Measurements from ENCODE around the gene FLT3.

The FLT3 gene

DNA sequence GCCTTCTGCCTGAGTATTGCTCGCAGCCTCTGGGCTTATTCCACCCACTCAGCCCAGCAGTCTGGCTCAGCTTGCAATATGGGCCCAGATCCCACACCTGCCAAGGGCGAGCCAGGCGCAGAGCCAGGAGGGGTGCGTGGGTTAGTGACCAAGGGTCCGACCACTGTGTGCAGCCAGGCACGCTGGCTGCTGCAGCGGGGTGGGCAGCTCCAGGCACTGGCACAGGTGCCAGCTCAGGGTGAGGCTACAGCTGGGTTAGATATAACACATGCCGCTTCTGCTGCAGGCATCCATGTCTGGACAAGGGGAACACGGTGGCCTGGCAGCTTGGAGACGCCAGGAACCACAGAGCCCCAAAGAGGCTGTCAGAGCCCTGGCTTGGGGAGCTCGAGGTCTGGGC, 99.3 kb downstream of the FLT3 start:
- DNase-seq: no peak

DNA sequence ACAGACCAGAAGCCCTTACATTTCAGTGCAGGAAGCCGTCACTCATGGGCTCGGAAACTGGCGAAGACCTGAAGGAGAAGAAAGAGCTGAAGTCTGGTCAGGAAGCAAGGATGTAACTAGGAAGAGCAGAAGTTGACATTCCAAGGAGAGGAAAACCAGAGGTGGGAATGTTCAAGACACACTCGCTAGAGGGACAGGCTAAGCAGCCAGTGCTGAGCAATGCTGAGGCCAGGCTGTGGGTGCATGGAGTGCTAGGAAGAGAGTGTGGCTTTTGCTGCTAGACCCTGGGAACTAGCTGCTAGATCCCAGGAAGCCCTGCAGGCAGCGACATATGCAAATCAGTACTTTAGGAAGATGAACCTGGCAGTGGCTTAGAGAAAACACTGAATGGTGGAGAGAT, 99.8 kb downstream of the FLT3 start:
- DNase-seq: no peak

DNA sequence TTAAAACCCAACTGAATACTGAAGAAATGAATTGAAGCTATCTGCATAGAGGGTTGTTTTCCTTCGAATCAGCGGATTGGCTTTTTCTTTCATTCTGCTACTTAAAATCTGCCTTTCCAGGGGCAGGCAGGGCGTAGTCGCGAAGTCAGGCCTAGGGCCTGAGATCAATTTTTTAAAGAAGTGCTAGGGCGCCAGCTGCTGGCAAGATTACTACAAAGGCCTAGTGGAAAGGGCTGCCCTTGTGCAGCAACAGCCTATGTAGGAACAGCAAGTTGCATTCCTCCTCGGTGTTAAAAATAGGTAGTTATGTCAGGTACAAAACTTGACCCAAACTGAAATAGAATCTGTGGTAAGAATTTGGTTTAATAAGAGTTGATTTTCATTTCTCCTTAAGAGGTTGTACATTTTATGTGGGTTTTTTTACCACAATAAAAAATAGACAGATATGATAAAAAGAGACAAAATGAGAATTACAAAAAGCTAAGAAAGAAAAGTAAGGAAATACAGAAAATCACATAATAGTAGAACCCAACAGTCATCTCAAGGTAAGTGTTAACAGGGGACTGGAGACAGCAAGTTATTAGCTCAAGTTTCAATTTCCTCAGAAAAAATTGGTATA, 102.4 kb downstream of the FLT3 start:
- DNase-seq: no peak

DNA sequence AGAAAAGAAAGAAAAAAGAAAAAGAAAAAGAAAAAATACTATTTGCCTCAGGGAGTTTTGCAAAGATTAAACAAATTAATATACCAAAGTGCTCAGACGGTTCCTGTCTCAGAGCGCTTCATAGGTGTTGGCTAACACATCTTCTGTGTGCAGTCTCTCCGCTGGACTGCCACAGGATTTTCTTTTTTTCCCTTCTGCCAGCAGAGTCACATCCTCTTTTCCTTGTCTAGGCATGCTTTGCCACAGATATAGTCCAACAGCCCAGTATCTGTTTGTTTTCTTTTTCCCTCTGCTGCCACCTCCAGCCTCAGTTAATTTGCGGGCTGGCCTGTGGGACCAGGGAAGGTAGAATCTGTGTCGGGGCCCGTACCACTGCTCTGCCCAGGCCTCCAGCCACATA, 108.5 kb downstream of the FLT3 start:
- no peak for DNase-seq

DNA sequence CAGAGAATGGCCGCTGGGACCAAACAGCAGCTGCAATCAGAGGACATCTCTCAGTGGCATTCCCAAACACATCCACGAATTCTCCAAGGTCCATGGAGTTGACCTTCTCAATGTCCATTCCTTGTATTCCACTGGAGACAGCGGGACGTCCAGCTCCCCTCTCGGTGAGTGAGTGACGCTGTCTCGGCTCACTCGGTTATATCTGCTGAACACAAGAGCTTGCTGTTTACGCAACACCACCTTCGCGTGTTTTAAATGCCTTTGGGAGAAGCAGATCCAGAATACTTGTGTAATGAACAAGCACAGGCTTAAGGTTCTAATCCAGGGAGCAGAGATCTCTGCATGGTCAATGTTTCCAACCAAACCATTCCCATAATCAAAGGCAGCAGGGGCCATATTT, 111.9 kb downstream of the FLT3 start, which contains the start of gene URAD:
Gene URAD, minus strand, starts transcription at position 174 of the 400 bp plus-strand sequence. Its CDS starts 56 bp downstream, at position 118.
- DNase-seq: no peak

DNA sequence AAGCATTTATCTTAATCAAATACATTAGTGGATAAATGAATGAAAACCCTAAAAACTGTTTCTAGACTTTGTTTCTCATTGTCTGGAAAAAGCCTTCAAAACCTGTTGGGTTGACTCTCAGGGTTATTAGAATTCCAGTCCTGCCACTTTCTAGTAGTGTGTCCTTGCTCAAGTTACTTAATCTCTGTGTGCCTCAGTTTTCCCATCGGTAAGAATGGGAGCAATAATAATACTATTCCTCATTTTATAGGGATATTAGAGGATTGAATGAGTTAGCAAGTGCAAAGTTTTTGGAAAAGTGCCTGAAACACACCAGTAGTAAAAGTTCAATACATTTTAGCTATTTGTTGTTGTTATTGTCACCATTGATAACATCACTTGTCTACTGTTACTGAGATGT, 114.8 kb downstream of the FLT3 start:
- no peak for DNase-seq

DNA sequence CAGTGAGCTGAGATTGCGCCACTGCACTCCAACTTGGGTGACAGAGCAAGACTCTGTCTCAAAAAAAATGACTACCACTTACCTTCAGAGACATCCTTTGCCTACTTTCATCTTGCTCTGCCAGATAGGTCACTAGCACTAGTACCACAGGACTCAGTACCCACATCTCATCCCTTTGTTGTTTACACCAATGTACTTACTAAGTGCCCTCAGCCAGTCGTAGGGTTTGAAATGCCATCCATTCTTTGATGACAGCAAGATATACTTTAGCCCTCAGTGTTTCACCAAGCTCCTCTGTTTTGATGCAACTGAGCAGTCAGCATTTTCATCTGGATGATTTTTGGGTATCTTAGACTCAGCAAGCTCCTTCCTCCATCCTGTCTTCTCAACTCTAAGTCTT, 118.0 kb downstream of the FLT3 start:
- no peak for DNase-seq

DNA sequence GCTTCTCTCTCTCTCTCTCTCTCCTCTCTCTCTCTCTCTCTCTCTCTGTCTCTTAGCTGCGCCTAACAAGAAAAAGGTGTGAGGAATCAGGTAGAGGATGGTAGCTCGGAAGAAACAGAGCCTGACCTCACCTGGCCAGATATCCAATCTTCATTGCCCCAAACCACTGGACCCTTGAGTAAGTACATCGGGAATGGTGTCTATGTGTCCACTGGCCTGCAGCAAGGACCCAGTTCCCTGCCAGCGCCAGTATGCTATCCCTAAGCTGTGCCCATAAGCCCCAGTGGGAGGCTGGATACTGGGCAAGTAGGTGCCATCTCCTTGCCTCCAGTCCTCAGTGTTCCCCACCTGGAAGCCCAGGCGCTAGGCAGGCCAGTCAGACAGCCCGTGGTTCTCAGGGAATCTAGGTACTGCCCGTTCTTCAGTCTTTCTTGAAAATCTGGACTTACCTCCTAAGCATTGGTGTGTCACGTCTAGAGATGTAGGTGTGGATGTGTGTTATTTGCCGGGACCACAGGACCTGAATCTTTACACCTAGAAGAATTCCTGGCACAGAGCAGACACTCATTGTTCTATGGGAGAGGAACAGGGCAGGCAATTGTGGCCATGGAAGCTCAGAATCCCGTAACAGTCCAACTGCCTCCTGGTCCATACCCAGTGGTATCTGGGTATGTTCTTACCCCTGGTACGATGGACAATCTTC, 119.2 kb downstream of the FLT3 start:
- no peak for DNase-seq

DNA sequence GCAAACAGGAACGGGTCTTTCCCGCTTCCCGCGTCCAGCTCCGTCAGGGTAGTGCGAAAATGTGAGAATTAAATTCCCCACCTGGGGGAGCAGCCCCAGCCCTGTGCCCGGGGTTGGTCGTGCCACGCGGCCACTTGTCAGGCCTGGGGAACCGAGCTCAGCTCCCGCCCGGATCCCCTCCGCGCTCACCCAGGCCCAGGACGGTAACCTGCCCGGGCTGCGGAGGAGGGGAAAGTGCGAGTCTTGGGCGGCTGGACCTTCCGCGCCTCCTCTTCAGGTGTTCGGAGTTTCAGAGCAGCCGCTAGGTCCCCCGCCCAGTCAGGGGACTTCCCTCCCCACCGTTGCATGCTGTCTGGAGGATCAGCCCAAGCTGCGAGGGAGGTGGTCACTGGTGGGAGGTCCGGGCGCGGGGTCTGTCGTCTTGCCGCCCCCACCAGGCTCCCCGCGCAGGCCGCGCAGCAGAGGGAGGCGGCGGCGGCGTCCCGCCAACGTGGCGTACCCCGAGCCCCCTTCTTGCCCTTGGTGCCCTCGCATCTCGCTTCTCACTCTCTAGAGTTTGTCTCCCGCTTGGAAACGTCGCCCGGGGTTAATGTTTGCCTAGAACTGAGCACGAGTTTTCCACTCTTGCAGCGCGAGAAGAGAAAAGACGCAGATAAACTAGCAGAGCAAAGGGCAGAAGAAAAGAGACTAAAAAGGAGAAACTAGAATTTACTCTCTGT, 119.9 kb downstream of the FLT3 start:
- no peak for DNase-seq

DNA sequence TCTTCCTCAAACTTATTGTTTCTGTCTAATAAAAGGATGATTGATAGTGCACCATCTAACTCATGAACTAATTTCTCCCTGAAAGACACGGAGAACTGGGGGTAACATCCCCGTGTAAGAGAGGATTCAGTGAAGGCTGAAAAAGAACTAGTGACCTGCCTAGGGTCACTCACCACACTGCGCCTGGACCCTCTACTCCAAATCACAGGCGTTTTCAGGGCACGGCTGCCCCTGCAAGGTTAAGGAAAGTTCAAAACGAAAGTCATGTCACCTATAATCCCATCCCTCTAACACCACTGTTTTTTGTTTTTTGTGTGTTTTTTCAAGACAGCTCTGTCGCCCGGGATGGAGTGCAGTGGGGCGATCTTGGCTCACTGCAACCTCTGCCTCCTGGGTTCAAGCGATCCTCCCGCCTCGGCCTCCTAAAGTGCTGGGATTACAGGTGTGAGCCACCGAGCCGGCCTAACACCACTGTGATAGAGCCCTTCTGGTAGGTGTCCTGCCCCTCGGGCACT, 120.6 kb downstream of the FLT3 start:
- DNase-seq: no peak

DNA sequence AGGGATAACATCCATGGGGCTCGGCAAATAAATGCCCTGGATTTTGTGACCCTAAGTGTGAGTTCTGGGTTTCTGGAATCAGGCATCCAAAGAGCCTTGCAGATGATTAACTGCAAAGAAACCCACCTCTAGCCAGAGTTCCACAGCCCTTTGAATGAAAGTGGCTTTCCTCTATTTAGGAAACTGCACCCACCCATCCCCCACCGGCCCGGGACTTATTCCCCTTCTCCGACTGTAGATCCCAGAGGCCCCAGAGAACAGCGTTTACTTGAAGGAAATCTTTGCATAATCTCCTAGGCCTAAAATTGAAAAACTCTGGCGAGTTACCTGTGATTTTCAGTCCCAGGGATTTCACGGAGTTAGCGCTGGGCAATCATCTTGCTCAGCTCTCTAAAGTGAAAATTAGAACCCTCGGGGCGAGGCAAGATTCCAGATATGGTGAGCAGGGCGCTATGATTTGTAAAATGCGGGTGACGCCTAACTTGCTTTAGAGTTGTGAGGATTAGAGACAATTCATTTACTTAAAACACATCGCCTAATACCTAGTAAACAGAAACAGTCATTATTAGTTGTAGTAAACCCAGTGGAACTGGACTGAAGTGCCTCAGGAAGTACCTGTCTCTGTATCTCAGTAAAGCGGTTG, 121.3 kb downstream of the FLT3 start:
- DNase-seq: no peak

DNA sequence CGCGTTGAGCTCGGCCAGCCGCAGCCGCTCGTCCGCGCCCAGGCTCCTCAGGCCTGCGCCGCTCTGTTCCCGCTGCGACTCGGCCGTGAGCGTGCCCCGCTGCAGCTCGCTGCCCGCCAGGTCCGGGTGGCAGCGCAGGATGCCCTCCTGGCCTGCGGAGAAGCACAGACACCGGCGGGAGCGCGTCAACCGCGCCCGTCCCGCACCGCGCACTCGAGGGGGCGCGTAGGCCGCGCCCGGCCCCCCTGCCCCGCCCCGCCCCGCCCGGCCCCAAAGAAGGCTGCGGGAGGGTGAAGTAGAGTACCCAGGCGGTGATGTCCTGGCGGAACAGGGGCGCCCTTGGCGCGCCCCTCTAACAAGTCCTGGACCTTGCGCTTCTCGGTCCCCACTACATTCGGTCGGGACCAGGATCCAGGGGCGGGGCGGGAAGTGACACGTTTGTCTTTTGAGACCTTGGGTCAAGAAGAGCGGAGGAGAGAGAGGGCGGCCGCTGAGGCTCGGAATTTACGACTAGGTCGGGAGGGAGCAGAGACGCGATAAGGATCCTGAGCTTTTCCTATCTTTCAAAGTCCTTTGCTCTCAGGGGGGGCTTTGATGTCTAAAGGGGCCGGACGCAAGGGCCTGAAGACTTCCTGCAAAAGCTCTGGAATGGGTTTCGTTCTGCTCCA, 121.9 kb downstream of the FLT3 start:
- DNase-seq: no peak

DNA sequence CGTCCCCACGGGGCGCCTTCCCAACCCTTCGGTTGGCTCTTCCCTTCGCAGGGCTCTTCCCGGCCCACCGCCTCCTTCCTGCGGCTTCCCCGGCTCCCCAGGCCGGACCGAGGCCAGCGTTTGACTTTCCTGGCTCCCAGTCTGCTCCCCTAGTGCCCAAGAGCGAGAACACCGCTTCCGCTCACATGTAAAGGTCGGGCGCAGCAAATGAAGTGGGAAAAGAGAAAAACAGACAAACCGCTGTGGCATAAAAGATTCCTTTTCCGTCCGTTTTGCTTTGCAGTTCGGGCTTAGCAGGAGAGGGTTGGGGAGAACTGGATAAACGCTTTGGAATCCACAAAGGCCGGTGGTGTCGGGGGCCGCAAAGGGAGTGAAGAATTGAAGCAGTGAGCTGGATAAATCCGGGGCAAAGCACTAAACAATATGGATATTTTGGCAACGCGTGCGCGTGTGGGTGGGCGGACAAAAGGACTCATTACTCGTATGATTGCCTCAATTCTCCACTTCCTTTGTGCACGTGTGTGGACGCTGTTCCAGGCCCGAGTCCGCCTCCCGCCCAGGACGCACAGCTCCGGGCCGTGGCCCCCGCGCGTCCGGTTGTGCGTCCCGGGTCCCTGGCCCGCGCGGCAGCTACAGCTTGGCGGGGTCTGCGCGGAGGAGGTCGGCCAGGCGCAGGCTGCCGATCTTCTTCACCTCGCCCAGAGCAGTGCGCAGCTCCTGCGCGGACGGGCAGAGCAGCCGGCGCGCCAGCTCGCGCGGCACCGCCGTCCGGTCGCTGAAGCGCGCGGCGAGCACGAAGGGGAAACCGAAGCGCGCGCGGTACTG, 122.7 kb downstream of the FLT3 start:
- DNase-seq: no peak

DNA sequence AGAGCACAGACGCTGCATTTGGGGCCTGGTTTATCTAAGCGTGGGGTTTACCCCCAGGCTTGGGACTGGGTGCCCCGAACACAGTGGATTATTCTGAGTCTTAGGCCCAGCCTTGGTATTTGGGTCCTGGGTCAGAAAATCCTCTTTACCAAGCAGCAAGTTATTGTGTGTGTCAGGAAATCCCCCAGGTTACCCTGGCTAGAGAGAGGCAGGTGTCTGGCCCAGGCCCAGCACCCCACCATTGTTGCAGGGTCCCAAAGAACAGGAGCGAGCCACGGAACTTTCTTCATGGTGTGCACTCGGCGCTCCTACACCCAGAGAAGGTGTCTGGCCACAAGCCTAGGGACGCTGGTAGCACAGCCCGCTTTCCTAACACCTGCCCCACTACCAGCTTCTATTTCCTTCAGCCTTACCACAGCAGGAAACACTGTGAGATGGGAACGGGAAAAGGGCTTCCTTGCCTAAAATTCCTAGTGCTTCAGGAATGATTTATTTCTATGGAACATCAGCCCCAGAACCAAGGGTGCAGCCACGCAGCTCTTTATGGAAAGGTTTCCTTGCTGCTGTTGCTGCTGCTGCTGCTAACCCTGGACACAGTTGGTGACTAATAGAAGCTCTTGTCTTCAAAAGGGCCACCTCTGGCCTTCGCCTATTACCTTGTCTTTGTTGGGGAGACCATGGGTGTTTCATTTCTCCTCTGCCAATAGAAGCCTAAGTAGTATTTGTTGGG, 123.8 kb downstream of the FLT3 start:
- no peak for DNase-seq

DNA sequence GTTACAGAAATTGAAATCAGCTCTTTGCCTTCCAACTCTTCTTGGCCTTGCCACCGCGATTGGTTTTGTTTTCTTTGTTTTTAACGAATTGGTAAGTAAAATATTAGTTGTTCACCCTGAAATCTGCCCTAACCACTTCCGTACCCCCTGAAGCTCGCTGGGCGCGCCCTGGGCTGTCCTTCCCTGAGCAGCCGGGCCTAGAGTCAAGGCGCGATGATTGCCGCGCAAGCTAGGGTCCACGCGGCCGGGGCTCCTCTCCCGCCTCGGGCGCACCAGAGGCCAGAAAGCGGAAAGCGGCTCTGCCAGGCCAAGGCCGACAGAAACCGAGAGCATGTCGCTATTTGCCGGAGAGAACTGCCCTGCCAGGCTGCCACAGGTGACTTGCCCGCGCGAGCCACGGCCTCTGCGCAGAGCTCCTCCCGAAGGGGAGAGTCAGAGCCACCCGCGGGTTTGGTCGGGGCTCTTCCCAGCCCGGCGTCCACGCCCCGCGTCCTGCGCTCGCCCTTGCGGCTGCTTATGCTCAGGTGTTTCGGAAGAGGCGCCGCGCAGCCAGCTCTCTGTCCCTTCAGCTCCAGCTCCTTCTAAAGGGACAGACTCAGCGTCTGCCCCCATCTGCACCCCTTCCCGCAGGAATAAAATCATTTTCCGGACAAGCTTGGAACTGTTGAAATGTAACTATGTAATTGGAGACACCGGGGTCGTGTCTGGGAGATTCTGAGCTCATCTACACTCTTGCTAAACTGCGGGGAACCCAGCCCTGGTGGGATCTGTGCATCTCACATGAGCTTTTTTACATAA, 124.6 kb downstream of the FLT3 start:
- no peak for DNase-seq

DNA sequence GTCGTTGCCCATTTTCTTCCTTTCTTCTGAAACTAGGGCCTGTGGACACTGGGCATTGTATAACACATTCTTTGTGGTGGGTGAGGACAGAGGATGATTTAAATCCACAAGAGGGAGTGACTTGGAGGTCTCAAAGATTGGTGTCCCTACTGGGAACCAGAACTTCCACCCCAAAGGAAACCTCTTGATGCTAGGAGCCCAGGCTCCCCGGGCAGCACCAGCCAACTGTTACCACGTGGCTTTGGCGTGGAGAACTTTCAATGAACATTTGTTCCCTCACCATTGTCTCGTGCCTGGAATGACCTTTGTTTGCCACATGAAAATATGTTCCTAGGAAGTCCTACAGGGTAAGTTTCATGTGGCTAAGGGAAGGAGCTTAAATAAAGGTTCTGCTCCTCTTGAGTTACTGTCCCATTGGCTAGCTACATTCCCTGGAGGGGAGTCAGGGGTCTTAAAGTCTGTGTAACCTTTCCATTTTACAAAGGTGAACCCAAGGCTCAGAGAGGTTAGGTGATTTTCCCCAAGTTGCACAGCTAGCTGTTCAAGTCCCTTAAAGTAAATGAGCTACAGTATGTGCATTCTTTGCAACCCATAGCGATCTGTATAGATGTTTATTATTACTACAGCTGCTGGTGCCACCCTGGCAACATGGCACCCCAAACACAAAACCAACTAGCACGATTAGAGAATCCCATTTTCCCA, 126.3 kb downstream of the FLT3 start:
- no peak for DNase-seq

DNA sequence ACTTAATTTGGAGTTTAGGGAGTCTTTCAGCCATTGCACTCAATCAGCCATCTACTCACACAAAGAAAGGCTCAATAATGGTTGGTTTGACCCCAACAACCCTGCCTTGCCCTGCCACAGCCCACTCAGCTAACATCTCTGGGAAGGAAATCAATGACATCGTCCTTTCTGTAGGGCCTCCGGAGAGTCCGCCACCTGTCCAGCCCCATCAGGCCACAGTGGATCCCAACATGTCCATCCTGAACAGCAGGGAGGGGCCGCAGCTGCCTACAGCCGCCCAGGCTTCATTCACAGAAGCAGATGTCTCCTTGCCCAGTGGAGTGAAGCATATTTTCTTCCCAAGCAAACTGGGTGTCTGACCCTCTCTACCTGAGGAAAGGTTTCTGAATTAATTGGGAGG, 127.1 kb downstream of the FLT3 start:
- DNase-seq: no peak

DNA sequence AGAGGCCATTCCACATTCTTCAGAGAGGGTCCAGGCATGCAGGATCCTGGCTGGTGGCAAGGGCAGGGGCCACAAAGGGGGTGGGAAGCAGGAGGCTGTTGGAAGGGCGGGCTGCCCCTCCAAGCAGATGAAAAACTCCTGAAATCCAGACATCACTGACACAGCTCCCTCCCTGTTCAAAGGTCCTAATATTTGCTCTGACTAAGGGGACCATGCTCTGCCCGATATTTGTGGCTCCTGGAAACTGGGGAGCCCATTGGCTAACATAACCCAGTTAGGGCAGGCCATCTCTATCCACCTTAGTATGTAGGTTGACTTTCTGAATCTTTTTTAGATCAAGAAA, 127.9 kb downstream of the FLT3 start:
- DNase-seq: no peak

DNA sequence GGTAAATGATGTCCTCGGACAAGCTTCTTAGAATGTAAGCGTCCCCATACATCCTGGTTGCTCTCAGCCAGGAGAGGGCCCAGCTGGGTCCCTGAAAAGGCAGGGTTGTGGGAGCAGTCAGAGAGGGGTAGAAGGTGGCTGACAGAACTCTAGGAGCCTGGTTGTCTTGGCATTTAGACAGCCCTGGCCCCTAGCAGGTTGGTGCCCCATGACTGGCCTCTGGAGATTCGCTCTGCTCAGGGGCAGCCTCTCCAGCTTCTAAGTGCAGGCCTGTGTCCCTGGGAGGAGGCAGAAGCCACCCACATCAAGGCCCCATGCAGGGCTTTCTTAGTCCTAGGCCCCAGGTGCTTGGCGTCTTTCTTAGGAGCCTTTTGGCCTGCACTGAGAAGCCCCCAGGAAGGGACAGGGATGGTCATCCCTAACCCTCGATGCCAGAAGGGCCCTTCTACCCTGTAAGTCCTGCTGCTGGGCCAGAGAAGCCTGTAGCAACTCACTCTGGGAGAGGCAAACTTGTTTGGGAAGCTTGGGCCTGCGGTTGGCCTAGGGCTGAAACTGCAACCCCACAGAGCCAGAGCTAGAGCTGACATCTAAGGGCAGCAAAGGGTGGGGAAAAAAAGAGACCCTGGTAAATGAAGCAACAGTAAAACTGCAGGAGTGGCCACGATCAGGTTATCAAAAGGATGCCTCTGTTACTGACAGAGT, 128.4 kb downstream of the FLT3 start:
- no peak for DNase-seq

Measured in T1000 (cell line).